GM23338 (cell line): ENCODE results near the gene DOK1.

ENCODE experiments used
- CREB1 ChIP-seq: fragments of 250-450 bp; sonication (Bioruptor Pico); IDR thresholded peaks from 2 replicates; pipeline ENCODE4 v1.5.0; 2020; ENCODE audit warnings: low read depth, mild to moderate bottlenecking, moderate library complexity
- EZH2 ChIP-seq: fragments of 200-600 bp; sonication (generic); IDR thresholded peaks from one replicate; pipeline ENCODE4 v1.8.0; 2017; ENCODE audit warnings: antibody characterized with exemption, mild to moderate bottlenecking, low read depth; ENCODE audit not compliant: unreplicated experiment
- EZH2phosphoT487 ChIP-seq: fragments of 200-600 bp; sonication (generic); IDR thresholded peaks from one replicate; pipeline ENCODE4 v1.8.1; 2018; ENCODE audit warnings: antibody characterized with exemption; ENCODE audit not compliant: unreplicated experiment
- POLR2AphosphoS5 ChIP-seq: IDR thresholded peaks from 2 replicates; pipeline ENCODE4 v1.6.1; 2016; ENCODE audit warnings: antibody characterized with exemption, low read depth
- ZNF331 ChIP-seq: fragments of 250-450 bp; sonication (Bioruptor Pico); IDR thresholded peaks from 2 replicates; pipeline ENCODE4 v1.5.0; 2020; ENCODE audit warnings: low read depth, mild to moderate bottlenecking, moderate library complexity
- TF ChIP-seq, protein P1 (sequence below), 2 experiments: fragments of 200-600 bp in 1 of 2; sonication (generic) in 1 of 2; conservative IDR thresholded peaks; 2 replicates each; pipeline versions ENCODE4 v1.5.1 to v1.6.1; 2016 to 2017; ENCODE audit warnings: antibody characterized with exemption in 2 of 2, low read depth in 2 of 2, mild to moderate bottlenecking in 2 of 2, moderate library complexity in 1 of 2
- TF ChIP-seq, protein P2 (sequence below): IDR thresholded peaks from one replicate; pipeline ENCODE4 v1.6.1; 2018; ENCODE audit warnings: antibody characterized with exemption; ENCODE audit not compliant: unreplicated experiment
- TF ChIP-seq, protein P3 (sequence below): IDR thresholded peaks from 2 replicates; pipeline ENCODE4 v1.6.1; 2016; ENCODE audit warnings: antibody characterized with exemption

- TF ChIP-seq, protein P1, sequence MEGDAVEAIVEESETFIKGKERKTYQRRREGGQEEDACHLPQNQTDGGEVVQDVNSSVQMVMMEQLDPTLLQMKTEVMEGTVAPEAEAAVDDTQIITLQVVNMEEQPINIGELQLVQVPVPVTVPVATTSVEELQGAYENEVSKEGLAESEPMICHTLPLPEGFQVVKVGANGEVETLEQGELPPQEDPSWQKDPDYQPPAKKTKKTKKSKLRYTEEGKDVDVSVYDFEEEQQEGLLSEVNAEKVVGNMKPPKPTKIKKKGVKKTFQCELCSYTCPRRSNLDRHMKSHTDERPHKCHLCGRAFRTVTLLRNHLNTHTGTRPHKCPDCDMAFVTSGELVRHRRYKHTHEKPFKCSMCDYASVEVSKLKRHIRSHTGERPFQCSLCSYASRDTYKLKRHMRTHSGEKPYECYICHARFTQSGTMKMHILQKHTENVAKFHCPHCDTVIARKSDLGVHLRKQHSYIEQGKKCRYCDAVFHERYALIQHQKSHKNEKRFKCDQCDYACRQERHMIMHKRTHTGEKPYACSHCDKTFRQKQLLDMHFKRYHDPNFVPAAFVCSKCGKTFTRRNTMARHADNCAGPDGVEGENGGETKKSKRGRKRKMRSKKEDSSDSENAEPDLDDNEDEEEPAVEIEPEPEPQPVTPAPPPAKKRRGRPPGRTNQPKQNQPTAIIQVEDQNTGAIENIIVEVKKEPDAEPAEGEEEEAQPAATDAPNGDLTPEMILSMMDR (conservative IDR thresholded peaks at IDR 0.05; ENCODE audit: low read depth in 2 of 2) = no peak
- TF ChIP-seq CREB1 (no peak), EZH2 (no peak), POLR2AphosphoS5 (no peak), EZH2phosphoT487 (no peak), ZNF331 (CRISPR knock-in tag) (no peak)
- TF ChIP-seq, protein P2, sequence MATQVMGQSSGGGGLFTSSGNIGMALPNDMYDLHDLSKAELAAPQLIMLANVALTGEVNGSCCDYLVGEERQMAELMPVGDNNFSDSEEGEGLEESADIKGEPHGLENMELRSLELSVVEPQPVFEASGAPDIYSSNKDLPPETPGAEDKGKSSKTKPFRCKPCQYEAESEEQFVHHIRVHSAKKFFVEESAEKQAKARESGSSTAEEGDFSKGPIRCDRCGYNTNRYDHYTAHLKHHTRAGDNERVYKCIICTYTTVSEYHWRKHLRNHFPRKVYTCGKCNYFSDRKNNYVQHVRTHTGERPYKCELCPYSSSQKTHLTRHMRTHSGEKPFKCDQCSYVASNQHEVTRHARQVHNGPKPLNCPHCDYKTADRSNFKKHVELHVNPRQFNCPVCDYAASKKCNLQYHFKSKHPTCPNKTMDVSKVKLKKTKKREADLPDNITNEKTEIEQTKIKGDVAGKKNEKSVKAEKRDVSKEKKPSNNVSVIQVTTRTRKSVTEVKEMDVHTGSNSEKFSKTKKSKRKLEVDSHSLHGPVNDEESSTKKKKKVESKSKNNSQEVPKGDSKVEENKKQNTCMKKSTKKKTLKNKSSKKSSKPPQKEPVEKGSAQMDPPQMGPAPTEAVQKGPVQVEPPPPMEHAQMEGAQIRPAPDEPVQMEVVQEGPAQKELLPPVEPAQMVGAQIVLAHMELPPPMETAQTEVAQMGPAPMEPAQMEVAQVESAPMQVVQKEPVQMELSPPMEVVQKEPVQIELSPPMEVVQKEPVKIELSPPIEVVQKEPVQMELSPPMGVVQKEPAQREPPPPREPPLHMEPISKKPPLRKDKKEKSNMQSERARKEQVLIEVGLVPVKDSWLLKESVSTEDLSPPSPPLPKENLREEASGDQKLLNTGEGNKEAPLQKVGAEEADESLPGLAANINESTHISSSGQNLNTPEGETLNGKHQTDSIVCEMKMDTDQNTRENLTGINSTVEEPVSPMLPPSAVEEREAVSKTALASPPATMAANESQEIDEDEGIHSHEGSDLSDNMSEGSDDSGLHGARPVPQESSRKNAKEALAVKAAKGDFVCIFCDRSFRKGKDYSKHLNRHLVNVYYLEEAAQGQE = no peak
- TF ChIP-seq, protein P3, sequence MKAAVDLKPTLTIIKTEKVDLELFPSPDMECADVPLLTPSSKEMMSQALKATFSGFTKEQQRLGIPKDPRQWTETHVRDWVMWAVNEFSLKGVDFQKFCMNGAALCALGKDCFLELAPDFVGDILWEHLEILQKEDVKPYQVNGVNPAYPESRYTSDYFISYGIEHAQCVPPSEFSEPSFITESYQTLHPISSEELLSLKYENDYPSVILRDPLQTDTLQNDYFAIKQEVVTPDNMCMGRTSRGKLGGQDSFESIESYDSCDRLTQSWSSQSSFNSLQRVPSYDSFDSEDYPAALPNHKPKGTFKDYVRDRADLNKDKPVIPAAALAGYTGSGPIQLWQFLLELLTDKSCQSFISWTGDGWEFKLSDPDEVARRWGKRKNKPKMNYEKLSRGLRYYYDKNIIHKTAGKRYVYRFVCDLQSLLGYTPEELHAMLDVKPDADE = no peak
Observed at GRCh38 chr2:74583504-74583903, 29.0 kb downstream of the DOK1 start.
